B cell (primary cell): ENCODE data around the gene GRID1. TPM values are rescaled to one million over a fixed set of nuclear protein-coding genes. Genes with fewer than 3 reads are reported as not detected.

ENCODE experiments used
- ATAC-seq: fragments of 200-7000 bp; cut with Tn5 transposase; one replicate; pipeline ENCODE4 v1.10.0; 2021; ENCODE audit warnings: low read depth, mild to moderate bottlenecking, moderate number of reproducible peaks, moderate library complexity
- CTCF ChIA-PET: fragments of 350-600 bp; sonication (Branson Sonifier 250); formaldehyde crosslinking; loops from one replicate; lab custom pipeline; 2021; ENCODE audit warnings: antibody characterized with exemption, inconsistent platforms; lab: Charles Lee
- POLR2A ChIA-PET: fragments of 350-600 bp; sonication (Branson Sonifier 250); formaldehyde crosslinking; loops from one replicate; lab custom pipeline; 2021; ENCODE audit warnings: antibody characterized with exemption; lab: Charles Lee
- DNase-seq: peaks from one replicate; pipeline ENCODE4 v3.0.0; 2013
- H2AFZ ChIP-seq: 2 replicates; pipeline ENCODE4 v1.6.1; 2012; ENCODE audit warnings: mild to moderate bottlenecking, low read depth, low read length; ENCODE audit not compliant: insufficient read depth, poor library complexity, severe bottlenecking
- H3K27ac ChIP-seq, 2 donors: 1 replicate in 1 of 2; 2 replicates in 1 of 2; pipeline ENCODE4 v1.5.1; 2012 to 2013; ENCODE audit warnings: low read length in 2 of 2, mild to moderate bottlenecking in 2 of 2, moderate library complexity in 1 of 2
- H3K27me3 ChIP-seq, 4 experiments: fragments of 200-600 bp in 1 of 4; sonication (generic) in 1 of 4; replicated peaks in 1 of 4; 1 replicate in 2 of 4; 2 replicates in 2 of 4; pipeline versions ENCODE4 v1.6.1 to v1.7.0; 2013 to 2016; ENCODE audit warnings: low read length in 3 of 4, mild to moderate bottlenecking in 2 of 4, mixed read lengths in 1 of 4, moderate library complexity in 1 of 4; ENCODE audit not compliant: insufficient read depth in 4 of 4, control insufficient read depth in 3 of 4; ENCODE audit errors: control extremely low read depth in 1 of 4
- H3K36me3 ChIP-seq, 2 experiments: replicated peaks in 1 of 2; 1 replicate in 1 of 2; 2 replicates in 1 of 2; pipeline versions ENCODE4 v1.6.1 to v1.7.1; 2013; ENCODE audit warnings: low read length in 1 of 2; ENCODE audit not compliant: insufficient read depth in 2 of 2, control insufficient read depth in 1 of 2; ENCODE audit errors: control extremely low read depth in 1 of 2, extremely low read depth in 1 of 2
- H3K4me1 ChIP-seq, 2 donors: fragments of 200-600 bp in 1 of 2; sonication (generic) in 1 of 2; 1 replicate in 1 of 2; 2 replicates in 1 of 2; pipeline versions ENCODE4 v1.5.1 to v1.6.1; 2013 to 2017; ENCODE audit warnings: low read length in 2 of 2; ENCODE audit not compliant: control insufficient read depth in 2 of 2, insufficient read depth in 2 of 2
- H3K4me2 ChIP-seq: replicated peaks from 2 replicates; pipeline ENCODE3; 2012; ENCODE audit warnings: mild to moderate bottlenecking, low read depth, low read length; ENCODE audit not compliant: poor library complexity, severe bottlenecking
- H3K4me3 ChIP-seq, 5 experiments: fragments of 200-600 bp in 1 of 5; sonication (generic) in 1 of 5; 1 replicate in 3 of 5; 2 replicates in 2 of 5; pipeline versions ENCODE4 v1.5.1 to v1.7.0; 2011 to 2016; ENCODE audit warnings: low read length in 4 of 5, mild to moderate bottlenecking in 4 of 5, low read depth in 2 of 5, control low read depth in 1 of 5, moderate library complexity in 1 of 5; ENCODE audit not compliant: insufficient read depth in 1 of 5; ENCODE audit errors: control extremely low read depth in 1 of 5, extremely low read depth in 1 of 5
- H3K79me2 ChIP-seq: fragments of 200-600 bp; sonication (generic); one replicate; pipeline ENCODE4 v1.6.0; 2016; ENCODE audit warnings: low read length; ENCODE audit not compliant: control insufficient read depth, insufficient read depth
- H3K9ac ChIP-seq: fragments of 200-600 bp; sonication (generic); 2 replicates; pipeline ENCODE4 v1.6.1; 2017; ENCODE audit warnings: mild to moderate bottlenecking, low read length, moderate library complexity
- H3K9me3 ChIP-seq, 3 donors: one replicate each; pipeline versions ENCODE4 v1.6.1 to v1.7.1; 2013; ENCODE audit warnings: low read length in 2 of 3; ENCODE audit not compliant: control insufficient read depth in 2 of 3, insufficient read depth in 1 of 3; ENCODE audit errors: control extremely low read depth in 1 of 3
- H4K20me1 ChIP-seq: 2 replicates; pipeline ENCODE4 v1.6.0; 2012; ENCODE audit warnings: mild to moderate bottlenecking, low read length; ENCODE audit not compliant: insufficient read depth, control insufficient read depth, poor library complexity, severe bottlenecking
- H3K27ac Mint-ChIP-seq: one replicate; pipeline ENCODE4 v1.8.0; 2021; ENCODE audit warnings: mixed read lengths
- H3K27me3 Mint-ChIP-seq: one replicate; pipeline ENCODE4 v1.8.0; 2021; ENCODE audit warnings: mixed read lengths
- H3K4me1 Mint-ChIP-seq: one replicate; pipeline ENCODE4 v1.8.0; 2021; ENCODE audit warnings: mixed read lengths
- H3K4me3 Mint-ChIP-seq: one replicate; pipeline ENCODE4 v1.8.0; 2021; ENCODE audit warnings: mixed read lengths
- H3K9me3 Mint-ChIP-seq: one replicate; pipeline ENCODE4 v1.8.0; 2022; ENCODE audit warnings: mixed read lengths; ENCODE audit not compliant: insufficient read depth
- CTCF ChIP-seq: fragments of 200-600 bp; IDR thresholded peaks from one replicate; pipeline ENCODE4 v1.8.0; 2022; ENCODE audit warnings: antibody characterized with exemption, mild to moderate bottlenecking
- EZH2 ChIP-seq: IDR thresholded peaks from 2 replicates; pipeline ENCODE4 v1.6.1; 2012; ENCODE audit warnings: borderline replicate concordance, low read depth, mild to moderate bottlenecking, moderate library complexity, low read length; ENCODE audit not compliant: insufficient read depth, poor library complexity, severe bottlenecking
- WGBS: methylation state at CpG from one replicate; pipeline ENCODE4 v1.1.5; 2013; ENCODE audit warnings: missing lambda C conversion rate; ENCODE audit not compliant: insufficient coverage; 5-methylcytosine and 5-hydroxymethylcytosine counted together
- intact Hi-C: fragments of 100-400 bp; cut with micrococcal nuclease; formaldehyde crosslinking; loops from one replicate; pipeline ENCODE4 v1.10.0; 2022
- polyA plus RNA-seq: library from polyadenylated mRNA; depleted of rRNA; stranded (reverse); fragments of >200 nt; gene quantifications from 2 replicates; pipeline ENCODE4 v1.2.3, GENCODE V29; 2012
- total RNA-seq, 2 donors: library from RNA; stranded (reverse); fragments of 120-200 nt in 1 of 2; gene quantifications; 1 replicate in 1 of 2; 2 replicates in 1 of 2; pipeline versions ENCODE4 v1.2.3 to v1.2.4, GENCODE V29; 2013 to 2022

The GRID1 gene
- total and polyA plus RNA-seq, 2 donors (not counting 1 experiment from before 2014, with no cell fraction given), result not detected

GRCh38 chr10:86019141-86019540 lies 347.5 kb downstream of the GRID1 start:
- Mint-ChIP-seq H3K9me3 (no peaks in the 10 kb centered on the region), H3K27me3 (peaks cover 9% of the 10 kb centered on the region), H3K4me1 (peaks cover 19% of the 10 kb centered on the region), H3K4me3 (no peak overlapping the region), H3K27ac (no peak overlapping the region)
- CTCF ChIA-PET, result no interaction called here
- H3K79me2 ChIP-seq, result no peaks in the 10 kb centered on the region
- no peaks in the 10 kb centered on the region for H4K20me1 ChIP-seq
- no peak overlapping the region for H2AFZ ChIP-seq
- ATAC-seq (no peak), DNase-seq (no peak)
- H3K27me3 ChIP-seq, result no peaks in the 10 kb centered on the region
- TF ChIP-seq EZH2 (no peak), CTCF (no peak)
- no peak overlapping the region for H3K4me3 ChIP-seq
- H3K9me3 ChIP-seq, result no peaks in the 10 kb centered on the region
- no peaks in the 10 kb centered on the region for H3K36me3 ChIP-seq
- POLR2A ChIA-PET, result no interaction called here
- no peak overlapping the region for H3K4me2 ChIP-seq
- WGBS, result 25% methylated on average over 1 of the region's 4 CpGs
- intact Hi-C loops, result no loop called here
- H3K9ac ChIP-seq, result no peak overlapping the region
- peaks cover 0 to 7% of the 10 kb centered on the region in 2 donors for H3K4me1 ChIP-seq
- H3K27ac ChIP-seq, result no peak overlapping the region

- ChIA-PET CTCF (no interaction called here), POLR2A (no interaction called here)
- H3K27ac ChIP-seq, result no peak overlapping the region
- ATAC-seq (no peak), DNase-seq (no peak)
- H3K36me3 ChIP-seq, result no peaks in the 10 kb centered on the region
- no peak overlapping the region for H3K9ac ChIP-seq
- H3K27ac Mint-ChIP-seq, result no peak overlapping the region
- H3K9me3 ChIP-seq, result no peaks in the 10 kb centered on the region
- no peaks in the 10 kb centered on the region for H3K27me3 ChIP-seq
- no CpG with 5 or more reads among the region's 1 CpG for WGBS
- peaks cover 7% of the 10 kb centered on the region for H3K27me3 Mint-ChIP-seq
- H3K79me2 ChIP-seq, result no peaks in the 10 kb centered on the region
- H3K4me3 Mint-ChIP-seq, result no peak overlapping the region
- peaks cover 19% of the 10 kb centered on the region for H3K4me1 Mint-ChIP-seq
- H3K4me2 ChIP-seq, result no peak overlapping the region
- peaks cover 0 to 7% of the 10 kb centered on the region in 2 donors for H3K4me1 ChIP-seq
- H3K9me3 Mint-ChIP-seq, result no peaks in the 10 kb centered on the region
- no peak overlapping the region for H3K4me3 ChIP-seq
- no peaks in the 10 kb centered on the region for H4K20me1 ChIP-seq
- intact Hi-C loops, result no loop called here
- no peak overlapping the region for H2AFZ ChIP-seq
- TF ChIP-seq CTCF (no peak), EZH2 (no peak)
Measured at GRCh38 chr10:86018735-86019058, 347.9 kb downstream of the GRID1 start.
